ENCODE data around the gene ATXN1.

Gene ATXN1

GRCh38 chr6:16735014-16735413 lies 26.2 kb downstream of the ATXN1 start:
- Histone ChIP-seq H3K36me3 (ENCODE audit: control insufficient read depth, insufficient read depth, low read length) (no peaks in the 10 kb centered on the region), H3K27me3 (replicated peaks; ENCODE audit: control insufficient read depth, insufficient read depth, low read length) (no peaks in the 10 kb centered on the region), H3K4me3 (replicated peaks; ENCODE audit: low read depth, low read length) (no peak overlapping the region)
- no peak for DNase-seq (ENCODE audit: extremely low read depth, insufficient read length)
- no peak for TF ChIP-seq CTCF (IDR thresholded peaks at IDR 0.05; ENCODE audit: insufficient read depth, low read length, poor library complexity, severe bottlenecking)

GRCh38 chr6:16733085-16733484 lies 28.2 kb downstream of the ATXN1 start:
- TF ChIP-seq CTCF (IDR thresholded peaks at IDR 0.05; ENCODE audit: insufficient read depth, low read length, poor library complexity, severe bottlenecking), result no peak
- H3K4me3 ChIP-seq (replicated peaks; ENCODE audit: low read depth, low read length), result no peak overlapping the region
- no peaks in the 10 kb centered on the region for H3K27me3 ChIP-seq (replicated peaks; ENCODE audit: control insufficient read depth, insufficient read depth, low read length)
- no peak for DNase-seq (ENCODE audit: extremely low read depth, insufficient read length)
- H3K36me3 ChIP-seq (ENCODE audit: control insufficient read depth, insufficient read depth, low read length), result no peaks in the 10 kb centered on the region

- no peaks in the 10 kb centered on the region for H3K36me3 ChIP-seq (ENCODE audit: control insufficient read depth, insufficient read depth, low read length)
- peak overlapping the region; percentile 20; the same call in 1 of the 2 replicates for H3K4me3 ChIP-seq (replicated peaks; ENCODE audit: low read depth, low read length)
- no peak for TF ChIP-seq CTCF (IDR thresholded peaks at IDR 0.05; ENCODE audit: insufficient read depth, low read length, poor library complexity, severe bottlenecking)
- H3K27me3 ChIP-seq (replicated peaks; ENCODE audit: control insufficient read depth, insufficient read depth, low read length), result no peaks in the 10 kb centered on the region
- peak; percentile 46 for DNase-seq (ENCODE audit: extremely low read depth, insufficient read length)
Observed at GRCh38 chr6:16731478-16732051, 29.7 kb downstream of the ATXN1 start.

GRCh38 chr6:16730738-16731477 lies 30.4 kb downstream of the ATXN1 start:
- no peak for DNase-seq (ENCODE audit: extremely low read depth, insufficient read length)
- no peaks in the 10 kb centered on the region for H3K27me3 ChIP-seq (replicated peaks; ENCODE audit: control insufficient read depth, insufficient read depth, low read length)
- TF ChIP-seq CTCF (IDR thresholded peaks at IDR 0.05; ENCODE audit: insufficient read depth, low read length, poor library complexity, severe bottlenecking), result no peak
- no peak overlapping the region for H3K4me3 ChIP-seq (replicated peaks; ENCODE audit: low read depth, low read length)
- H3K36me3 ChIP-seq (ENCODE audit: control insufficient read depth, insufficient read depth, low read length), result no peaks in the 10 kb centered on the region

GRCh38 chr6:16729744-16730143 lies 31.5 kb downstream of the ATXN1 start:
- no peaks in the 10 kb centered on the region for H3K27me3 ChIP-seq (replicated peaks; ENCODE audit: control insufficient read depth, insufficient read depth, low read length)
- no peak for DNase-seq (ENCODE audit: extremely low read depth, insufficient read length)
- H3K36me3 ChIP-seq (ENCODE audit: control insufficient read depth, insufficient read depth, low read length), result no peaks in the 10 kb centered on the region
- no peak for TF ChIP-seq CTCF (IDR thresholded peaks at IDR 0.05; ENCODE audit: insufficient read depth, low read length, poor library complexity, severe bottlenecking)
- no peak overlapping the region for H3K4me3 ChIP-seq (replicated peaks; ENCODE audit: low read depth, low read length)
